ENCODE data around the gene TAF11L10.
"Not testable (repeated sequence)": the region's sequence is repeated elsewhere in the genome, so short reads cannot be mapped to it uniquely, and the experiment has no call there.

DNA sequence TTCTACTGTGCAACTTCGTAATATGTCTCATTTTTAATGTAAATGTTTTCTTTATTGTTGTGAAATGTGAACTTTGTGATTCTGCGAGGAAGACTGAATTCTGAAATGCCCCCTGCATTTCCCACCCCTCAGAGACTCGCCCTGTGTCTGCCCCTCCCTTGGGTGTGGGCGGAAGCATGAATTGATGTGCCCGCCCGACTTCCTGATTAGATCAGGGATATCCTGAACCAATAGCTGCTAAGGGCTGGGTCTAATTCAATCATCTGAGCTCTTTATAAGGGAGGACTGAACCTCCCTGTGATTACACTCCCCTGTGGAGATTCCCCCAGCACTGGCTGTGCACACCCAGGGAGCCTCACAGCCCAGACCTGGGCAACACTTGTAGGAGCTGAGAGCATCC, 6.3 kb upstream of the TAF11L10 start, which contains the start of gene TAF11L11:
- TF ChIP-seq CHD2 (IDR thresholded peaks at IDR 0.05; ENCODE audit: low read length); GTF2F1 (IDR thresholded peaks at IDR 0.05; ENCODE audit: borderline replicate concordance, low read depth, low read length); POLR2AphosphoS5 (IDR thresholded peaks at IDR 0.05; ENCODE audit: low read depth, low read length); EZH2 (IDR thresholded peaks at IDR 0.05; ENCODE audit: low read depth, low read length, severe bottlenecking); TBP (IDR thresholded peaks at IDR 0.05; ENCODE audit: low read depth, low read length); SP2 (IDR thresholded peaks at IDR 0.05; ENCODE audit: low read length); JUN (IDR thresholded peaks at IDR 0.05; ENCODE audit: low read depth, low read length); POLR2A (IDR thresholded peaks at IDR 0.05; ENCODE audit: control extremely low read depth in 1 of 2, low read depth in 2 of 2, low read length in 2 of 2); CBX5 (IDR thresholded peaks at IDR 0.05; ENCODE audit: low read depth, low read length): not testable (repeated sequence)
- TF ChIP-seq, protein P1, sequence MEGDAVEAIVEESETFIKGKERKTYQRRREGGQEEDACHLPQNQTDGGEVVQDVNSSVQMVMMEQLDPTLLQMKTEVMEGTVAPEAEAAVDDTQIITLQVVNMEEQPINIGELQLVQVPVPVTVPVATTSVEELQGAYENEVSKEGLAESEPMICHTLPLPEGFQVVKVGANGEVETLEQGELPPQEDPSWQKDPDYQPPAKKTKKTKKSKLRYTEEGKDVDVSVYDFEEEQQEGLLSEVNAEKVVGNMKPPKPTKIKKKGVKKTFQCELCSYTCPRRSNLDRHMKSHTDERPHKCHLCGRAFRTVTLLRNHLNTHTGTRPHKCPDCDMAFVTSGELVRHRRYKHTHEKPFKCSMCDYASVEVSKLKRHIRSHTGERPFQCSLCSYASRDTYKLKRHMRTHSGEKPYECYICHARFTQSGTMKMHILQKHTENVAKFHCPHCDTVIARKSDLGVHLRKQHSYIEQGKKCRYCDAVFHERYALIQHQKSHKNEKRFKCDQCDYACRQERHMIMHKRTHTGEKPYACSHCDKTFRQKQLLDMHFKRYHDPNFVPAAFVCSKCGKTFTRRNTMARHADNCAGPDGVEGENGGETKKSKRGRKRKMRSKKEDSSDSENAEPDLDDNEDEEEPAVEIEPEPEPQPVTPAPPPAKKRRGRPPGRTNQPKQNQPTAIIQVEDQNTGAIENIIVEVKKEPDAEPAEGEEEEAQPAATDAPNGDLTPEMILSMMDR (IDR thresholded peaks at IDR 0.05; ENCODE audit: control extremely low read depth in 1 of 3, insufficient read depth in 1 of 3, low read depth in 1 of 3, low read length in 3 of 3), result not testable (repeated sequence)
- TF ChIP-seq, protein P2, sequence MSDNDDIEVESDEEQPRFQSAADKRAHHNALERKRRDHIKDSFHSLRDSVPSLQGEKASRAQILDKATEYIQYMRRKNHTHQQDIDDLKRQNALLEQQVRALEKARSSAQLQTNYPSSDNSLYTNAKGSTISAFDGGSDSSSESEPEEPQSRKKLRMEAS (IDR thresholded peaks at IDR 0.05), result not testable (repeated sequence)
- TF ChIP-seq, protein P3, sequence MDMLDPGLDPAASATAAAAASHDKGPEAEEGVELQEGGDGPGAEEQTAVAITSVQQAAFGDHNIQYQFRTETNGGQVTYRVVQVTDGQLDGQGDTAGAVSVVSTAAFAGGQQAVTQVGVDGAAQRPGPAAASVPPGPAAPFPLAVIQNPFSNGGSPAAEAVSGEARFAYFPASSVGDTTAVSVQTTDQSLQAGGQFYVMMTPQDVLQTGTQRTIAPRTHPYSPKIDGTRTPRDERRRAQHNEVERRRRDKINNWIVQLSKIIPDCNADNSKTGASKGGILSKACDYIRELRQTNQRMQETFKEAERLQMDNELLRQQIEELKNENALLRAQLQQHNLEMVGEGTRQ (IDR thresholded peaks at IDR 0.05; ENCODE audit: low read length), result not testable (repeated sequence)
